Activated CD8-positive, alpha-beta T cell treated with anti-CD3 and anti-CD28 coated beads for 36 hours (primary cell): ENCODE measurements around the gene OR8S1. TPM values are rescaled to one million over a fixed set of nuclear protein-coding genes. Genes with fewer than 3 reads are reported as not detected.

Experiments
- ATAC-seq: fragments of 200-7000 bp; cut with Tn5 transposase; one replicate; pipeline ENCODE4 v1.10.0; 2021; ENCODE audit warnings: mild to moderate bottlenecking, moderate library complexity
- CTCF ChIA-PET: fragments of 350-600 bp; sonication (Branson Sonifier 250); formaldehyde crosslinking; loops from one replicate; lab custom pipeline; 2021; ENCODE audit warnings: antibody characterized with exemption; lab: Charles Lee
- POLR2A ChIA-PET: fragments of 350-600 bp; sonication (Branson Sonifier 250); formaldehyde crosslinking; loops from one replicate; lab custom pipeline; 2021; ENCODE audit warnings: antibody characterized with exemption; lab: Charles Lee
- DNase-seq: peaks from one replicate; pipeline ENCODE4 v3.0.0-alpha.2; 2020
- H3K27ac Mint-ChIP-seq: one replicate; pipeline ENCODE4 v1.8.0; 2021; ENCODE audit warnings: mild to moderate bottlenecking, mixed read lengths
- H3K27me3 Mint-ChIP-seq: one replicate; pipeline ENCODE4 v1.8.0; 2021; ENCODE audit warnings: mixed read lengths
- H3K36me3 Mint-ChIP-seq: one replicate; pipeline ENCODE4 v1.8.0; 2021; ENCODE audit warnings: low read depth, mixed read lengths
- H3K4me1 Mint-ChIP-seq: one replicate; pipeline ENCODE4 v1.8.0; 2021; ENCODE audit warnings: low read depth, mixed read lengths
- H3K4me3 Mint-ChIP-seq: one replicate; pipeline ENCODE4 v1.8.0; 2021; ENCODE audit warnings: mild to moderate bottlenecking, moderate library complexity, mixed read lengths
- H3K9me3 Mint-ChIP-seq: one replicate; pipeline ENCODE4 v1.8.0; 2021; ENCODE audit warnings: mixed read lengths
- CTCF ChIP-seq: fragments of 200-600 bp; IDR thresholded peaks from one replicate; pipeline ENCODE4 v1.8.0; 2022; ENCODE audit warnings: antibody characterized with exemption, mild to moderate bottlenecking
- intact Hi-C: fragments of 100-400 bp; cut with micrococcal nuclease; formaldehyde crosslinking; loops from one replicate; pipeline ENCODE4 v1.10.0; 2022
- total RNA-seq, 2 experiments: library from RNA; stranded (reverse); gene quantifications; one replicate each; pipeline ENCODE4 v1.2.3, GENCODE V29; 2021

The OR8S1 gene
- total RNA-seq, 2 experiments from 2014 or later: not detected

- no peak for DNase-seq
- H3K4me1 Mint-ChIP-seq: no peaks in the 10 kb centered on the region
- intact Hi-C loops: no loop called here
- no peak for ATAC-seq
- H3K36me3 Mint-ChIP-seq: no peaks in the 10 kb centered on the region
- no peaks in the 10 kb centered on the region for H3K9me3 Mint-ChIP-seq
- no peak overlapping the region for H3K27ac Mint-ChIP-seq
- ChIA-PET CTCF (interaction anchor here (0.6 to 3.0 kb wide), 2 partner anchors 16 to 61 kb away, joined by 3 to 13 read pairs; no protein-coding TSS in a partner anchor), POLR2A (no interaction called here)
- TF ChIP-seq CTCF: no peak
- H3K27me3 Mint-ChIP-seq: peaks cover 1% of the 10 kb centered on the region
- H3K4me3 Mint-ChIP-seq: no peak overlapping the region
These were observed 32.5 kb downstream of the OR8S1 start for GRCh38 chr12:48557919-48558318.

GRCh38 chr12:48567731-48568130 lies 42.3 kb downstream of the OR8S1 start:
- TF ChIP-seq CTCF: no peak
- peaks cover 3% of the 10 kb centered on the region for H3K27me3 Mint-ChIP-seq
- ATAC-seq (no peak), DNase-seq (no peak)
- ChIA-PET CTCF (interaction anchor here (1.4 to 2.1 kb wide), 2 partner anchors 24 to 50 kb away, joined by 3 to 9 read pairs; no protein-coding TSS in a partner anchor), POLR2A (interaction anchor here (0.8 kb wide), 1 partner anchor 16 kb away, joined by 3 read pairs; no protein-coding TSS in a partner anchor)
- intact Hi-C loops: no loop called here
- no peak overlapping the region for H3K27ac Mint-ChIP-seq
- H3K4me1 Mint-ChIP-seq: no peaks in the 10 kb centered on the region
- H3K36me3 Mint-ChIP-seq: no peaks in the 10 kb centered on the region
- no peak overlapping the region for H3K4me3 Mint-ChIP-seq
- no peaks in the 10 kb centered on the region for H3K9me3 Mint-ChIP-seq

- no peaks in the 10 kb centered on the region for H3K36me3 Mint-ChIP-seq
- peaks cover 7% of the 10 kb centered on the region for H3K27me3 Mint-ChIP-seq
- no peak within 1 kb of the TSS for H3K27ac Mint-ChIP-seq
- TF ChIP-seq CTCF: no peak
- H3K9me3 Mint-ChIP-seq: no peaks in the 10 kb centered on the region
- ATAC-seq (no peak), DNase-seq (no peak)
- H3K4me3 Mint-ChIP-seq: no peak within 1 kb of the TSS
- intact Hi-C loops: no loop called here
- POLR2A ChIA-PET: no interaction called here
- CTCF ChIA-PET: interaction anchor here (1.0 kb wide), 1 partner anchor 28 kb away, joined by 3 read pairs; no protein-coding TSS in a partner anchor
- H3K4me1 Mint-ChIP-seq: no peaks in the 10 kb centered on the region
These were observed 44.5 kb downstream of the OR8S1 start, which contains the start of gene LALBA for GRCh38 chr12:48569946-48570345. Gene LALBA (minus strand): TSS chr12:48570046. CDS start chr12:48570020, 26 bp downstream.

GRCh38 chr12:48572326-48572725 lies 46.9 kb downstream of the OR8S1 start:
- no peak for ATAC-seq
- TF ChIP-seq CTCF: no peak
- Mint-ChIP-seq H3K36me3 (no peaks in the 10 kb centered on the region), H3K27ac (no peak overlapping the region), H3K9me3 (no peaks in the 10 kb centered on the region), H3K27me3 (peaks cover 9% of the 10 kb centered on the region), H3K4me1 (no peaks in the 10 kb centered on the region), H3K4me3 (no peak overlapping the region)
- intact Hi-C loops: no loop called here
- DNase-seq: no peak
- CTCF ChIA-PET: interaction anchor here (0.7 to 2.8 kb wide), 3 partner anchors 20 to 47 kb away, joined by 3 to 12 read pairs (median 3); no protein-coding TSS in a partner anchor
- POLR2A ChIA-PET: no interaction called here

Other genes starting within 250 kb of the OR8S1 start
- gene ZNF641, start 174.7 kb upstream of the OR8S1 start, total RNA-seq: 1 to 10 TPM; 5.0 to 5.1 TPM
- gene ANP32D, start 53.1 kb upstream of the OR8S1 start, total RNA-seq: not detected
- gene C12orf54, start 43.1 kb upstream of the OR8S1 start, total RNA-seq: not detected
- gene LALBA, start 44.4 kb downstream of the OR8S1 start, total RNA-seq: not detected
- gene KANSL2, start 156.6 kb downstream of the OR8S1 start, total RNA-seq: 10 to 100 TPM; 45.9 to 47.3 TPM
- gene CCNT1, start 191.1 kb downstream of the OR8S1 start, total RNA-seq: 10 to 100 TPM; 68.7 to 73.8 TPM